ENCODE measurements around the gene CDK16. TPM values are rescaled to one million over a fixed set of nuclear protein-coding genes. Genes with fewer than 3 reads are reported as not detected.

CDK16 gene
- total RNA-seq, 1 donor from 2014 or later = 54.8 TPM

DNA sequence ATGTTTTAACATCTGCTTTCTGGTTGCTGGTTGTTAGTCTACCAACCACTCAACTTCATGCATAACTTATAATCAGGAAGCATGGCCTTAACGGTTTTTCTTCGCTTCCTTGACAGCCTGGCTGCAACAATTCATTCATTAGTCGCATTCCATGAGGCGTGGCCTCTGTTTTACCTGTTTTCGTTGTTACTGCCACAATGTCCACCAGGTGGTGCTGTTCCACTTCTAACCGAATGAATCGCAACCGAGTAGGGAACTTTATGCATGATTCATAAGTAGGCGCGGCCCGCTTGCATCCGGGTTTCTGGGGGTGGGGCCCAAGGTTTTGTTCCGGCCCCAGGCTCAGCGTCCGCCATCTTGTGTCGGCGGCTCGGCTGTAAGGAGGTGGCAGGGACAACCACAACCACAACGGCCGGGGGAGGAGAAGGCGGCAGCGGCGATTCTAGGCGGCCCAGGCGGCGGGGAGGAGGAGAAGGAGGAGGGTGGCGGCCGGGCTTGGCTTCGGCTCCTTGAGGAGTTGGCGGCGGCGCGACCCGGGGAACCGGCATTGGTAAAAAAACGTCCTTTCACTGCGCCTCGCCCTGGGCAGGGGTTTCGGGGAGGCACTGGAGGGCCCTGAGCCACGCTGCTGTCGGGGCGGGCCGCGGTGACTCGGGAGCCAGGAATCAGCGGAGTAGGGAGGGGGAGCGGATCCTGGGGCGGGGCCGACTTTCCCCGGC, 24.8 kb upstream of the CDK16 start, which contains the start of gene UBA1:
TSS of gene UBA1 (plus strand) at position 355 of the 719 bp plus-strand sequence. CDS start 4,974 bp downstream, outside the sequence.
- peak; percentile 88 for DNase-seq (ENCODE audit: low read depth)
- peak; percentile 72 for FAIRE-seq
- Histone ChIP-seq H3K4me3 (ENCODE audit: low read depth, low read length) (peak within 1 kb of the TSS; percentile 79), H3K27me3 (ENCODE audit: control insufficient read depth, insufficient read depth, low read length) (no peaks in the 10 kb centered on the region), H3K36me3 (ENCODE audit: control insufficient read depth, insufficient read depth, low read length) (peaks cover 5% of the 10 kb centered on the region)
- TF ChIP-seq, protein P1, sequence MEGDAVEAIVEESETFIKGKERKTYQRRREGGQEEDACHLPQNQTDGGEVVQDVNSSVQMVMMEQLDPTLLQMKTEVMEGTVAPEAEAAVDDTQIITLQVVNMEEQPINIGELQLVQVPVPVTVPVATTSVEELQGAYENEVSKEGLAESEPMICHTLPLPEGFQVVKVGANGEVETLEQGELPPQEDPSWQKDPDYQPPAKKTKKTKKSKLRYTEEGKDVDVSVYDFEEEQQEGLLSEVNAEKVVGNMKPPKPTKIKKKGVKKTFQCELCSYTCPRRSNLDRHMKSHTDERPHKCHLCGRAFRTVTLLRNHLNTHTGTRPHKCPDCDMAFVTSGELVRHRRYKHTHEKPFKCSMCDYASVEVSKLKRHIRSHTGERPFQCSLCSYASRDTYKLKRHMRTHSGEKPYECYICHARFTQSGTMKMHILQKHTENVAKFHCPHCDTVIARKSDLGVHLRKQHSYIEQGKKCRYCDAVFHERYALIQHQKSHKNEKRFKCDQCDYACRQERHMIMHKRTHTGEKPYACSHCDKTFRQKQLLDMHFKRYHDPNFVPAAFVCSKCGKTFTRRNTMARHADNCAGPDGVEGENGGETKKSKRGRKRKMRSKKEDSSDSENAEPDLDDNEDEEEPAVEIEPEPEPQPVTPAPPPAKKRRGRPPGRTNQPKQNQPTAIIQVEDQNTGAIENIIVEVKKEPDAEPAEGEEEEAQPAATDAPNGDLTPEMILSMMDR (IDR thresholded peaks at IDR 0.05; ENCODE audit: insufficient read depth, low read length, severe bottlenecking) = peak; percentile 45

DNA sequence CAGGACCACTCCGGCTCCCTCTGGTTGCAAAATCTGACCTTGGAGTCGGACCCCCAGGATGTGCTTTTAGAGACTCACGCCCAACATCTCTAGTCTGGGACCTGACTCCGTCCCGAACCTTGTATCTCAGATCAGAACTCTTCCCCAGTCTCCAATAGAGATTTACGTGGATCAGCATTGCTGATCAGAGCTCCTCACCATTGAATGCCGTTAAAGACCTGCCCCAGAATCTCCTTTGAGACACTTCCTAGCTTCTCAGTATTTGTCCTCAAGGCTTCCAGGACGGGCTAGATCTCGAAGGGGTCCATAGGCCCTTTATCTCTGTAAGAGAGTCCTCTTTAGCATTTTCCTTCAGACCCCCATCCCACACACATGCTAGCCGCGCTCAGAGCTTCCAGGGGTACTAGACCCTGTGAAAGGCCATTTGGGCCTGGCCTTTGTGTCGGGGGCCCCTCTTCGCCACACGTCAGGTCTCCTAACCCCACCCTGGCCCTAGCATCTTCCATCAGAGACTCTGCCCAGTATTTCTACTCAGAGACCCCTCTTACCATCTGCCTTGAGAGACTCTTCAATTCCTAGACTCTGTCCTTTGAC, 24.2 kb upstream of the CDK16 start:
- TF ChIP-seq, protein P1 (IDR thresholded peaks at IDR 0.05; ENCODE audit: insufficient read depth, low read length, severe bottlenecking) = no peak
- no peak for FAIRE-seq

DNA sequence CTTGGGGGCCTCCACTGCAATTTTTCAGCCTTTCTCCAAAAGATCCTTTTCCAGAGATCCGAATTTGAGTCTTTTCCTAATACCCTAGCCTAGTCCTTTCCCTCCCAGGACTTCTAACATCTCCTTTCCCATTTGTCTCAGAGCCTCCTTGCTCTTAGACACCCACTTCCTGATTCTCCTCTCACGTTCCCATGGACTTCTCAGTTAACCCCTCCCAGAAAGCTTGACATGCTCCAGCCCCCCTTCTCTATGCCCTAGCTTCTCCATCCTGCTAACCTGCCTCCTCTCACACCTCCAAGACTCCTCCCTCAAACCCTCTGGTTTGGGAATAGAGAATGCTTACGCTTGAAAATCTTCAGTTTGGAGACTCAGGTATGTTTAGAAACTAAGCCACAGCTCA, 22.4 kb upstream of the CDK16 start:
- FAIRE-seq = no peak
- Histone ChIP-seq H3K27me3 (ENCODE audit: control insufficient read depth, insufficient read depth, low read length) (no peaks in the 10 kb centered on the region), H3K36me3 (ENCODE audit: control insufficient read depth, insufficient read depth, low read length) (peaks cover 11% of the 10 kb centered on the region), H3K4me3 (ENCODE audit: low read depth, low read length) (no peak overlapping the region)
- TF ChIP-seq, protein P1 (IDR thresholded peaks at IDR 0.05; ENCODE audit: insufficient read depth, low read length, severe bottlenecking) = no peak
- DNase-seq (ENCODE audit: low read depth) = no peak

More for the DNA sequence above, 24.2 kb upstream of the CDK16 start:
- H3K4me3 ChIP-seq (ENCODE audit: low read depth, low read length) = peak overlapping the region; percentile 79
- no peak for DNase-seq (ENCODE audit: low read depth)
- H3K36me3 ChIP-seq (ENCODE audit: control insufficient read depth, insufficient read depth, low read length) = peaks cover 5% of the 10 kb centered on the region
- no peaks in the 10 kb centered on the region for H3K27me3 ChIP-seq (ENCODE audit: control insufficient read depth, insufficient read depth, low read length)

DNA sequence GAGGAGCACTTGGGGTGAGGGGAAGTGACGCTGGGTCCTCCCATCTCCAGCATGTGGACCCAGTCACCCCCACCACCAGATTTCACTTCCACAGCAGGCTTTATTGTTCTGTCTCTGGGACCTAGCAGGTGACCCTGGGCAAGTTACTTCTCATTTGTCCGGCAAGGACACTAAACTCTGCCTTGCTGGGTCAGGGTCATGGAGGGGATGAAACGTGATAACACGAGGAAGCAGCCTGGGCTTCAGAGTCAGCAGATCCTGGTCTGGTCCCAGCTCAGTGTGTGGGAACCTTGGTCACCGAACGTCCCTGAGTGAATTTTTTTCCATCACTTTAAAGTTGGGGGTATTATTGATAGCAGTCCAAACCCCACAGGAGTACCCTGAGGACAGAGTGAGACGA, 21.0 kb upstream of the CDK16 start:
- FAIRE-seq = no peak
- Histone ChIP-seq H3K4me3 (ENCODE audit: low read depth, low read length) (no peak overlapping the region), H3K27me3 (ENCODE audit: control insufficient read depth, insufficient read depth, low read length) (no peaks in the 10 kb centered on the region), H3K36me3 (ENCODE audit: control insufficient read depth, insufficient read depth, low read length) (peaks cover 20% of the 10 kb centered on the region)
- TF ChIP-seq, protein P1 (IDR thresholded peaks at IDR 0.05; ENCODE audit: insufficient read depth, low read length, severe bottlenecking) = no peak
- no peak for DNase-seq (ENCODE audit: low read depth)

DNA sequence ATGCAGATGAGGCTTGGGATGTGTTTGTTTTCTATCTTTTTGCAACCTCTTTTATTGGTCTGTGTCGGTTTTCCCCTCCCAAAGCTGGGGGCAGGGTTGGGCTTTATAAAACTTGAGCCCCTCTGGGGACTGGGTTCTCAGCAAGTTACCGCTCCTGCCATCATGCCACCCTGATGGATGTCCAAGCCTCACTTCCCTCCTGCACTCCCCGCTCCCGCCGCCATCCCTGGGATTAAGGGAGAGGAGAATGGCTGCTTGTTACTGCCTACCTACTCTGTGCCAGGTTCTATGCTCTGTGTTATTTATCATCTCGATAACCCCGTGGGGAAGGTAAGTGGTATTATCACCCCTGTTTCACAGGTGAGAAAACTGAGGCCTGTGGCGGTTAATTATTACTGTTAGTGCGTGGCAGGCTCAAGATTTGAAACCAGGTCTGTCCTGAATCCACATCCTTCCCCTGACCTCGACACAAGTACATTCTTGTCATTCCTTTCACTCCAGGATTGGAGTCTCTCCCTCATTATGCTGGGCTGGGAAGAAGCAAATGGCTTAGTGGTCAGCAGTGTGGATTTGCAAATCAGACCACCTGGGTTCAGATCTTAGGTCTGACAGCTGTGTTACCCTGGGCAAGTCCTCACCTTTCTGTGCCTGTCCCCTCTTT, 20.3 kb upstream of the CDK16 start:
- Histone ChIP-seq H3K36me3 (ENCODE audit: control insufficient read depth, insufficient read depth, low read length) (peaks cover 24% of the 10 kb centered on the region), H3K4me3 (ENCODE audit: low read depth, low read length) (no peak overlapping the region), H3K27me3 (ENCODE audit: control insufficient read depth, insufficient read depth, low read length) (no peaks in the 10 kb centered on the region)
- no peak for FAIRE-seq
- TF ChIP-seq, protein P1 (IDR thresholded peaks at IDR 0.05; ENCODE audit: insufficient read depth, low read length, severe bottlenecking) = no peak
- DNase-seq (ENCODE audit: low read depth) = no peak

Data from bronchial epithelial cell (primary cell).